ENCODE measurements around the gene WDFY4. TPM values are rescaled to one million over a fixed set of nuclear protein-coding genes. Genes with fewer than 3 reads are reported as not detected.

WDFY4 gene
- total RNA-seq, 1 experiment from 2014 or later = 0.23 TPM

DNA sequence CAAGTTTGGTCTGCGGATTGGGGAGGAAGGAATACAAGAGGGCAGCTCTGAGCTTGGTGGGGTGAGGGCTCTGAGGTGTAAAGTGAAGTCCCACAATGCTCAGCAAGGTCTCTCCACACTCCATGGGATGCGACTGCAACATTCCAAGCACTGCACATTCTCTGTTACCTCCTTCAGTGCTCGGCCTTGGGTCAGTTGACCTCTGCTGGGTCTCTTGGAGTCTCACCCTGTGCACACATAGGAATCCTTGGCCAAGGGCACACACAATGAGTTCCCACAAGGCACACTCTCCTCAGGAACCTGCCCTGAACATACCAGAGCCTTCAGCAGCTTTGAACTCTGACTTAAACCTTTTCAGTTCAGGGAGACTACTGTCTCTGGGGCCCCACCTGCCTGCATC is 2.4 kb upstream of the WDFY4 start:
- ATAC-seq (no peak), DNase-seq (ENCODE audit: low read depth, low spot score) (no peak)
- TF ChIP-seq POLR2AphosphoS5 (IDR thresholded peaks at IDR 0.05; ENCODE audit: low read depth, low read length) (no peak), TCF7L2 (IDR thresholded peaks at IDR 0.05; ENCODE audit: low read depth, low read length) (no peak), SIN3A (IDR thresholded peaks at IDR 0.05; ENCODE audit: borderline replicate concordance, insufficient read depth, low read depth, low read length) (no peak), CTCF (IDR thresholded peaks at IDR 0.05) (no peak)
- TF ChIP-seq, protein P1, sequence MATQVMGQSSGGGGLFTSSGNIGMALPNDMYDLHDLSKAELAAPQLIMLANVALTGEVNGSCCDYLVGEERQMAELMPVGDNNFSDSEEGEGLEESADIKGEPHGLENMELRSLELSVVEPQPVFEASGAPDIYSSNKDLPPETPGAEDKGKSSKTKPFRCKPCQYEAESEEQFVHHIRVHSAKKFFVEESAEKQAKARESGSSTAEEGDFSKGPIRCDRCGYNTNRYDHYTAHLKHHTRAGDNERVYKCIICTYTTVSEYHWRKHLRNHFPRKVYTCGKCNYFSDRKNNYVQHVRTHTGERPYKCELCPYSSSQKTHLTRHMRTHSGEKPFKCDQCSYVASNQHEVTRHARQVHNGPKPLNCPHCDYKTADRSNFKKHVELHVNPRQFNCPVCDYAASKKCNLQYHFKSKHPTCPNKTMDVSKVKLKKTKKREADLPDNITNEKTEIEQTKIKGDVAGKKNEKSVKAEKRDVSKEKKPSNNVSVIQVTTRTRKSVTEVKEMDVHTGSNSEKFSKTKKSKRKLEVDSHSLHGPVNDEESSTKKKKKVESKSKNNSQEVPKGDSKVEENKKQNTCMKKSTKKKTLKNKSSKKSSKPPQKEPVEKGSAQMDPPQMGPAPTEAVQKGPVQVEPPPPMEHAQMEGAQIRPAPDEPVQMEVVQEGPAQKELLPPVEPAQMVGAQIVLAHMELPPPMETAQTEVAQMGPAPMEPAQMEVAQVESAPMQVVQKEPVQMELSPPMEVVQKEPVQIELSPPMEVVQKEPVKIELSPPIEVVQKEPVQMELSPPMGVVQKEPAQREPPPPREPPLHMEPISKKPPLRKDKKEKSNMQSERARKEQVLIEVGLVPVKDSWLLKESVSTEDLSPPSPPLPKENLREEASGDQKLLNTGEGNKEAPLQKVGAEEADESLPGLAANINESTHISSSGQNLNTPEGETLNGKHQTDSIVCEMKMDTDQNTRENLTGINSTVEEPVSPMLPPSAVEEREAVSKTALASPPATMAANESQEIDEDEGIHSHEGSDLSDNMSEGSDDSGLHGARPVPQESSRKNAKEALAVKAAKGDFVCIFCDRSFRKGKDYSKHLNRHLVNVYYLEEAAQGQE (IDR thresholded peaks at IDR 0.05; ENCODE audit: insufficient read depth in 1 of 2, low read depth in 2 of 2, low read length in 1 of 2) = no peak
- no peak overlapping the region for H3K4me3 ChIP-seq (ENCODE audit: low read depth in 2 of 2, low read length in 2 of 2)
- no peaks in the 10 kb centered on the region for H3K4me1 ChIP-seq (ENCODE audit: control insufficient read depth, insufficient read depth, low read length)
- in situ Hi-C loops (cut with HindIII; ENCODE audit: low pct_unique_long_range_greater_than_20kb, low sequenced_read_pairs) (no loop called here), intact Hi-C loops (cut with micrococcal nuclease; ENCODE audit: unreplicated experiment) (no loop called here)
- CTCF ChIA-PET = no interaction called here
- BruUV-seq (replicated peaks) = no TSS peak
- H3K9me3 ChIP-seq (ENCODE audit: control insufficient read depth, insufficient read depth, low read depth, low read length) = peaks cover 5% of the 10 kb centered on the region; the same call in 1 of the 2 replicates
- POLR2A ChIA-PET = no interaction called here
- H3K36me3 ChIP-seq (ENCODE audit: control insufficient read depth, insufficient read depth, low read length) = no peaks in the 10 kb centered on the region
- H3K27ac ChIP-seq (ENCODE audit: low read length) = no peak overlapping the region
- peaks cover 2% of the 10 kb centered on the region for H3K27me3 ChIP-seq (ENCODE audit: control insufficient read depth, insufficient read depth, low read length)

GRCh38 chr10:48683424-48683823 is 1.2 kb upstream of the WDFY4 start:
- Histone ChIP-seq H3K27ac (ENCODE audit: low read length) (no peak overlapping the region), H3K4me3 (ENCODE audit: low read depth in 2 of 2, low read length in 2 of 2) (no peak overlapping the region), H3K27me3 (ENCODE audit: control insufficient read depth, insufficient read depth, low read length) (peaks cover 2% of the 10 kb centered on the region), H3K9me3 (ENCODE audit: control insufficient read depth, insufficient read depth, low read depth, low read length) (no peaks in the 10 kb centered on the region), H3K4me1 (ENCODE audit: control insufficient read depth, insufficient read depth, low read length) (no peaks in the 10 kb centered on the region), H3K36me3 (ENCODE audit: control insufficient read depth, insufficient read depth, low read length) (no peaks in the 10 kb centered on the region)
- no peak for DNase-seq (ENCODE audit: low read depth, low spot score)
- in situ Hi-C loops (cut with HindIII; ENCODE audit: low pct_unique_long_range_greater_than_20kb, low sequenced_read_pairs) (no loop called here), intact Hi-C loops (cut with micrococcal nuclease; ENCODE audit: unreplicated experiment) (no loop called here)
- no peak for ATAC-seq
- BruUV-seq (replicated peaks) = no TSS peak
- ChIA-PET POLR2A (interaction anchor here (0.6 kb wide), 1 partner anchor 811 kb away, joined by 5 read pairs; no protein-coding TSS in a partner anchor), CTCF (interaction anchor here (0.7 kb wide), 1 partner anchor 436 kb away, joined by 6 read pairs; no protein-coding TSS in a partner anchor)
- TF ChIP-seq, protein P1 (IDR thresholded peaks at IDR 0.05; ENCODE audit: insufficient read depth in 1 of 2, low read depth in 2 of 2, low read length in 1 of 2) = no peak
- TF ChIP-seq POLR2AphosphoS5 (IDR thresholded peaks at IDR 0.05; ENCODE audit: low read depth, low read length) (no peak), CTCF (IDR thresholded peaks at IDR 0.05) (no peak), TCF7L2 (IDR thresholded peaks at IDR 0.05; ENCODE audit: low read depth, low read length) (no peak), SIN3A (IDR thresholded peaks at IDR 0.05; ENCODE audit: borderline replicate concordance, insufficient read depth, low read depth, low read length) (no peak)
